ENCODE data around the gene BTNL8.

The BTNL8 gene

GRCh38 chr5:180970336-180970735 is 71.4 kb downstream of the BTNL8 start:
- no peak for DNase-seq

- no peak for DNase-seq
Measured at GRCh38 chr5:180970875-180971274, 71.9 kb downstream of the BTNL8 start.

- DNase-seq = no peak
Measured at GRCh38 chr5:180974612-180975315, 75.8 kb downstream of the BTNL8 start.

- DNase-seq = no peak
Measured at GRCh38 chr5:180975338-180975737, 76.4 kb downstream of the BTNL8 start.

GRCh38 chr5:180976518-180976917 is 77.6 kb downstream of the BTNL8 start:
- no peak for DNase-seq

GRCh38 chr5:180977852-180978251 is 78.9 kb downstream of the BTNL8 start:
- no peak for DNase-seq

GRCh38 chr5:180982008-180982741 is 83.2 kb downstream of the BTNL8 start:
- DNase-seq = no peak

- no peak for DNase-seq
Measured at GRCh38 chr5:180988016-180988415, 89.1 kb downstream of the BTNL8 start.

GRCh38 chr5:180988592-180988991 is 89.6 kb downstream of the BTNL8 start, which contains the start of gene BTNL3:
BTNL3 (plus strand) TSS chr5:180988846; CDS start chr5:180989029, 183 bp downstream.
- no peak for DNase-seq

GRCh38 chr5:180990086-180990881 is 91.3 kb downstream of the BTNL8 start:
- DNase-seq = no peak

- DNase-seq = no peak
Measured at GRCh38 chr5:180990882-180991242, 91.9 kb downstream of the BTNL8 start.

Data from activated naive CD4-positive, alpha-beta T cell treated with Interleukin-2 at 50 U/mL for 16 hours (primary cell).